ENCODE measurements around the gene MZT2A. TPM values are rescaled to one million over a fixed set of nuclear protein-coding genes. Genes with fewer than 3 reads are reported as not detected.
A peak's percentile ranks its signal among the peaks of the same experiment; 100 is the strongest.
"Not testable (repeated sequence)": the region's sequence is repeated elsewhere in the genome, so short reads cannot be mapped to it uniquely, and the experiment has no call there.

Gene MZT2A
- polyA plus RNA-seq (ENCODE audit: insufficient read length in 4 of 4): 10 to 100 TPM; 28.2 to 95.3 (median 50.9) TPM

- not testable (repeated sequence) for DNase-seq (ENCODE audit: low read depth in 4 of 4, low spot score in 3 of 4)
These were observed at the start of gene MZT2A for GRCh38 chr2:131492015-131492417. Gene MZT2A (minus strand): TSS chr2:131492397. CDS start chr2:131492376, 21 bp downstream.

- not testable (repeated sequence) for DNase-seq (ENCODE audit: low read depth in 4 of 4, low spot score in 3 of 4)
These were observed 46.7 kb upstream of the MZT2A start for GRCh38 chr2:131538856-131539255.

GRCh38 chr2:131536841-131537240 is 44.6 kb upstream of the MZT2A start:
- DNase-seq (ENCODE audit: low read depth in 4 of 4, low spot score in 3 of 4): not testable (repeated sequence)

- not testable (repeated sequence) for DNase-seq (ENCODE audit: low read depth in 4 of 4, low spot score in 3 of 4)
These were observed 44.0 kb upstream of the MZT2A start for GRCh38 chr2:131535951-131536826.

GRCh38 chr2:131535526-131535925 is 43.3 kb upstream of the MZT2A start:
- no peak for DNase-seq (ENCODE audit: low read depth in 4 of 4, low spot score in 3 of 4)

GRCh38 chr2:131534965-131535364 is 42.8 kb upstream of the MZT2A start:
- not testable (repeated sequence) for DNase-seq (ENCODE audit: low read depth in 4 of 4, low spot score in 3 of 4)

GRCh38 chr2:131534317-131534672 is 42.1 kb upstream of the MZT2A start:
- not testable (repeated sequence) for DNase-seq (ENCODE audit: low read depth in 4 of 4, low spot score in 3 of 4)

- not testable (repeated sequence) for DNase-seq (ENCODE audit: low read depth in 4 of 4, low spot score in 3 of 4)
These were observed 41.6 kb upstream of the MZT2A start for GRCh38 chr2:131533609-131534316.

- DNase-seq (ENCODE audit: low read depth in 4 of 4, low spot score in 3 of 4): not testable (repeated sequence)
These were observed 40.8 kb upstream of the MZT2A start for GRCh38 chr2:131532723-131533608.

- DNase-seq (ENCODE audit: low read depth in 4 of 4, low spot score in 3 of 4): not testable (repeated sequence)
These were observed 39.5 kb upstream of the MZT2A start for GRCh38 chr2:131531547-131532185.

- not testable (repeated sequence) for DNase-seq (ENCODE audit: low read depth in 4 of 4, low spot score in 3 of 4)
These were observed 38.6 kb upstream of the MZT2A start for GRCh38 chr2:131530626-131531344.

- not testable (repeated sequence) for DNase-seq (ENCODE audit: low read depth in 4 of 4, low spot score in 3 of 4)
These were observed 37.8 kb upstream of the MZT2A start for GRCh38 chr2:131529864-131530445.

- DNase-seq (ENCODE audit: low read depth in 4 of 4, low spot score in 3 of 4): not testable (repeated sequence)
These were observed 37.0 kb upstream of the MZT2A start for GRCh38 chr2:131528981-131529863.

- DNase-seq (ENCODE audit: low read depth in 4 of 4, low spot score in 3 of 4): peak in 2 of 4 donors; percentile 24 to 39
These were observed 35.2 kb upstream of the MZT2A start, which contains the start of gene CCDC74A for GRCh38 chr2:131527131-131528001. Gene CCDC74A (plus strand): TSS chr2:131527888. CDS start chr2:131527971, 83 bp downstream.

GRCh38 chr2:131525256-131525655 is 33.1 kb upstream of the MZT2A start:
- not testable (repeated sequence) for DNase-seq (ENCODE audit: low read depth in 4 of 4, low spot score in 3 of 4)

GRCh38 chr2:131521961-131522781 is 30.0 kb upstream of the MZT2A start:
- DNase-seq (ENCODE audit: low read depth in 4 of 4, low spot score in 3 of 4): no peak

Data from left renal pelvis (tissue), 4 donors.